ENCODE data around the gene SUMO1. TPM values are rescaled to one million over a fixed set of nuclear protein-coding genes. Genes with fewer than 3 reads are reported as not detected.

The SUMO1 gene
- total and polyA plus RNA-seq, 4 experiments from 2014 or later: 53.2 to 262 (median 98.3) TPM

DNA sequence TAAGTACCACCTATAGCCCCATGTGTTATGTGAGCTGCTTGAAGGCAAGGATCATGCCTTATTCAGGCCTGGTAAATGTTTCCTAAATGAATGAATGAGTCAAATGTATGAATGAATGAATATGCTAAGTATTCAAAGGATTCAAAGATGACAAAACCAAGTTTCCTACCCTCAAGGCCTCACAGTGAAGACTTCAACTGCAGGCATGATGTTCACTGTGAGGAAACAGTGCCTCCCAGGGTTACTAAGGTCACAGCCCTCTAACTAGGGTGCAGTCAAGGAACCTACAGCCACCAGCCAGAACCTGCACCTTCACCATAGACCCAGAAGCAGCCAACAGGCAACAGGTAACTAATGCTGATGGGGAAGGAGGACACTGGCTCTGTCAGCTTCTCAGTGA, 69.3 kb downstream of the SUMO1 start:
- H3K9me3 ChIP-seq (ENCODE audit: control insufficient read depth in 1 of 2, low read length in 2 of 2): no peaks in the 10 kb centered on the region
- H3K4me3 Mint-ChIP-seq: no peak overlapping the region
- peaks cover 9% of the 10 kb centered on the region for H3K4me1 ChIP-seq (ENCODE audit: insufficient read depth, low read length)
- intact Hi-C loops (cut with micrococcal nuclease): no loop called here
- no peaks in the 10 kb centered on the region for H3K27me3 ChIP-seq (ENCODE audit: insufficient read depth, low read length)
- H3K27ac ChIP-seq (ENCODE audit: low read depth, low read length): no peak overlapping the region
- no peaks in the 10 kb centered on the region for H3K36me3 ChIP-seq (ENCODE audit: insufficient read depth, low read length)
- no peaks in the 10 kb centered on the region for H3K27me3 Mint-ChIP-seq
- H3K4me1 Mint-ChIP-seq: peaks cover 4 to 19% (median 10%) of the 10 kb centered on the region in 4 donors
- no peaks in the 10 kb centered on the region for H3K36me3 Mint-ChIP-seq
- POLR2A ChIA-PET (ENCODE audit: partially characterized antibody): no interaction called here
- H3K4me3 ChIP-seq (ENCODE audit: low read length in 2 of 2): no peak overlapping the region
- CTCF ChIA-PET (ENCODE audit: partially characterized antibody): no interaction called here
- H3K9me3 Mint-ChIP-seq: no peaks in the 10 kb centered on the region
- DNase-seq: no peak
- H3K27ac Mint-ChIP-seq: no peak overlapping the region

GRCh38 chr2:202165945-202166344, 72.5 kb downstream of the SUMO1 start:
- H3K36me3 ChIP-seq (ENCODE audit: insufficient read depth, low read length): no peaks in the 10 kb centered on the region
- no peak overlapping the region for H3K4me3 ChIP-seq (ENCODE audit: low read length in 2 of 2)
- Mint-ChIP-seq H3K4me1 (peaks cover 0 to 4% (median 2%) of the 10 kb centered on the region in 4 donors), H3K4me3 (no peak overlapping the region), H3K27me3 (no peaks in the 10 kb centered on the region), H3K36me3 (no peaks in the 10 kb centered on the region), H3K27ac (no peak overlapping the region), H3K9me3 (no peaks in the 10 kb centered on the region)
- no peak overlapping the region for H3K27ac ChIP-seq (ENCODE audit: low read depth, low read length)
- intact Hi-C loops (cut with micrococcal nuclease): no loop called here
- ChIA-PET CTCF (ENCODE audit: partially characterized antibody) (interaction anchor here (1.2 kb wide), 1 partner anchor 305 kb away, joined by 3 read pairs; no protein-coding TSS in a partner anchor), POLR2A (ENCODE audit: partially characterized antibody) (no interaction called here)
- no peak for DNase-seq
- no peaks in the 10 kb centered on the region for H3K27me3 ChIP-seq (ENCODE audit: insufficient read depth, low read length)
- H3K4me1 ChIP-seq (ENCODE audit: insufficient read depth, low read length): no peaks in the 10 kb centered on the region
- no peaks in the 10 kb centered on the region for H3K9me3 ChIP-seq (ENCODE audit: control insufficient read depth in 1 of 2, low read length in 2 of 2)

- no peaks in the 10 kb centered on the region for H3K9me3 Mint-ChIP-seq
- no peak for DNase-seq
- peak overlapping the region in 1 of 7 donors; percentile 1 for H3K27ac Mint-ChIP-seq
- H3K4me1 Mint-ChIP-seq: peaks cover 0 to 4% (median 0%) of the 10 kb centered on the region in 4 donors
- Histone ChIP-seq H3K27me3 (ENCODE audit: insufficient read depth, low read length) (no peaks in the 10 kb centered on the region), H3K27ac (ENCODE audit: low read depth, low read length) (no peak overlapping the region), H3K4me3 (ENCODE audit: low read length in 2 of 2) (no peak overlapping the region), H3K36me3 (ENCODE audit: insufficient read depth, low read length) (no peaks in the 10 kb centered on the region), H3K9me3 (ENCODE audit: control insufficient read depth in 1 of 2, low read length in 2 of 2) (no peaks in the 10 kb centered on the region), H3K4me1 (ENCODE audit: insufficient read depth, low read length) (no peaks in the 10 kb centered on the region)
- no peaks in the 10 kb centered on the region for H3K27me3 Mint-ChIP-seq
- H3K4me3 Mint-ChIP-seq: no peak overlapping the region
- CTCF ChIA-PET (ENCODE audit: partially characterized antibody): interaction anchor here (1.2 kb wide), 1 partner anchor 305 kb away, joined by 3 read pairs; no protein-coding TSS in a partner anchor
- intact Hi-C loops (cut with micrococcal nuclease): no loop called here
- no peaks in the 10 kb centered on the region for H3K36me3 Mint-ChIP-seq
- POLR2A ChIA-PET (ENCODE audit: partially characterized antibody): no interaction called here
These were observed 73.2 kb downstream of the SUMO1 start for GRCh38 chr2:202165208-202165607.

GRCh38 chr2:202164411-202164810, 74.0 kb downstream of the SUMO1 start:
- no peaks in the 10 kb centered on the region for H3K36me3 Mint-ChIP-seq

DNA sequence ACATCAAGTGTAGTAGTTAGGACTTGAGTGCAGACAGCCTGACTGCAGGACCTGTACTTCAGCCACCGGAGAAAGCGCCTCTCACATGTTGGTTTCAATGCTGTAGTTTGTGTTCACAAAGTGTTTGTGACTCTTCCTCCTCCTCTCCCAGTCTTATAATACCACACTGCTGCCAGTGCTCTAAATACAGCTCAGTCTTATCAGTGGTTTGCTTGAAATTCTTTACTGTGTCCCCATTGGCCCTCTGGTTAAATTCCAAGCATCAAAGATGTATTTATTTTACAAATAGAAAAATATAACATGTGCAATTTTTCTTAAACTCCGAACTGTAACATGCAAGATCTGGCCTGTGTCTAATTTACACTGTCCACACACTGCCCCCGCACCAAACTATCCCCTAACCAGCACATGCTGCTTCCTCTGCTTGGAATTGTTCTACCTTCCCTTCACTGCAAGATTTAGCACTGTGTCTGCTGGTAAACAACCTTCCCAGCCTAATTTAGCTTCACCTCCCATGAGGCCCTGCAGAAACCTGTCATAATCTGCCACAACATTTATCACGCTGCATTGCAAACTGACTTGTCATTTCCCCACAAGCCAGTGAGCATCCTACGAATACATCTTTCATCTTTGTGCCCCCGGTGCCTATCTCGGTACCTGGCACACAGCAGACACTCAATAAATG, 77.1 kb downstream of the SUMO1 start:
- Mint-ChIP-seq H3K36me3 (no peaks in the 10 kb centered on the region), H3K27me3 (peaks cover 3 to 4% of the 10 kb centered on the region in 2 donors), H3K9me3 (no peaks in the 10 kb centered on the region), H3K4me1 (peaks cover 0 to 4% (median 0%) of the 10 kb centered on the region in 4 donors), H3K4me3 (no peak overlapping the region), H3K27ac (no peak overlapping the region)
- Histone ChIP-seq H3K27me3 (ENCODE audit: insufficient read depth, low read length) (no peaks in the 10 kb centered on the region), H3K4me1 (ENCODE audit: insufficient read depth, low read length) (no peaks in the 10 kb centered on the region), H3K36me3 (ENCODE audit: insufficient read depth, low read length) (no peaks in the 10 kb centered on the region), H3K27ac (ENCODE audit: low read depth, low read length) (no peak overlapping the region), H3K4me3 (ENCODE audit: low read length in 2 of 2) (no peak overlapping the region), H3K9me3 (ENCODE audit: control insufficient read depth in 1 of 2, low read length in 2 of 2) (no peaks in the 10 kb centered on the region)
- POLR2A ChIA-PET (ENCODE audit: partially characterized antibody): no interaction called here
- intact Hi-C loops (cut with micrococcal nuclease): no loop called here
- DNase-seq: no peak
- CTCF ChIA-PET (ENCODE audit: partially characterized antibody): interaction anchor here (2.2 kb wide), 1 partner anchor 17 kb away, joined by 6 read pairs; no protein-coding TSS in a partner anchor

More at GRCh38 chr2:202164411-202164810, 74.0 kb downstream of the SUMO1 start:
- Mint-ChIP-seq H3K27ac (no peak overlapping the region), H3K4me1 (peaks cover 0 to 4% (median 0%) of the 10 kb centered on the region in 4 donors), H3K4me3 (no peak overlapping the region), H3K27me3 (no peaks in the 10 kb centered on the region), H3K9me3 (no peaks in the 10 kb centered on the region)
- Histone ChIP-seq H3K27me3 (ENCODE audit: insufficient read depth, low read length) (no peaks in the 10 kb centered on the region), H3K27ac (ENCODE audit: low read depth, low read length) (no peak overlapping the region), H3K4me1 (ENCODE audit: insufficient read depth, low read length) (no peaks in the 10 kb centered on the region), H3K36me3 (ENCODE audit: insufficient read depth, low read length) (no peaks in the 10 kb centered on the region), H3K4me3 (ENCODE audit: low read length in 2 of 2) (no peak overlapping the region), H3K9me3 (ENCODE audit: control insufficient read depth in 1 of 2, low read length in 2 of 2) (no peaks in the 10 kb centered on the region)
- ChIA-PET CTCF (ENCODE audit: partially characterized antibody) (interaction anchor here (0.6 kb wide), 1 partner anchor 47 kb away, joined by 3 read pairs; no protein-coding TSS in a partner anchor), POLR2A (ENCODE audit: partially characterized antibody) (no interaction called here)
- no peak for DNase-seq
- intact Hi-C loops (cut with micrococcal nuclease): no loop called here

- Histone ChIP-seq H3K27me3 (ENCODE audit: insufficient read depth, low read length) (no peaks in the 10 kb centered on the region), H3K36me3 (ENCODE audit: insufficient read depth, low read length) (no peaks in the 10 kb centered on the region), H3K9me3 (ENCODE audit: control insufficient read depth in 1 of 2, low read length in 2 of 2) (no peaks in the 10 kb centered on the region), H3K27ac (ENCODE audit: low read depth, low read length) (no peak overlapping the region), H3K4me1 (ENCODE audit: insufficient read depth, low read length) (no peaks in the 10 kb centered on the region), H3K4me3 (ENCODE audit: low read length in 2 of 2) (no peak overlapping the region)
- Mint-ChIP-seq H3K36me3 (no peaks in the 10 kb centered on the region), H3K4me1 (peaks cover 0 to 4% (median 0%) of the 10 kb centered on the region in 4 donors), H3K27me3 (peaks cover 6% of the 10 kb centered on the region in 2 donors), H3K9me3 (no peaks in the 10 kb centered on the region), H3K27ac (no peak overlapping the region), H3K4me3 (no peak overlapping the region)
- no peak for DNase-seq
- intact Hi-C loops (cut with micrococcal nuclease): no loop called here
- POLR2A ChIA-PET (ENCODE audit: partially characterized antibody): no interaction called here
- CTCF ChIA-PET (ENCODE audit: partially characterized antibody): interaction anchor here (1.2 kb wide), 1 partner anchor 299 kb away, joined by 3 read pairs; no protein-coding TSS in a partner anchor
These were observed 79.6 kb downstream of the SUMO1 start for GRCh38 chr2:202158796-202159195.

GRCh38 chr2:202157211-202157990, 81.0 kb downstream of the SUMO1 start:
- peaks cover 0 to 4% (median 0%) of the 10 kb centered on the region in 4 donors for H3K4me1 Mint-ChIP-seq
- peaks cover 0 to 2% (median 0%) of the 10 kb centered on the region in 8 donors for H3K9me3 Mint-ChIP-seq
- intact Hi-C loops (cut with micrococcal nuclease): no loop called here
- H3K9me3 ChIP-seq (ENCODE audit: control insufficient read depth in 1 of 2, low read length in 2 of 2): no peaks in the 10 kb centered on the region
- no peak overlapping the region for H3K4me3 Mint-ChIP-seq
- POLR2A ChIA-PET (ENCODE audit: partially characterized antibody): no interaction called here
- no peak overlapping the region for H3K27ac Mint-ChIP-seq
- H3K27me3 Mint-ChIP-seq: peaks cover 6% of the 10 kb centered on the region in 2 donors
- no peaks in the 10 kb centered on the region for H3K36me3 Mint-ChIP-seq
- no peak overlapping the region for H3K27ac ChIP-seq (ENCODE audit: low read depth, low read length)
- no peaks in the 10 kb centered on the region for H3K27me3 ChIP-seq (ENCODE audit: insufficient read depth, low read length)
- no peaks in the 10 kb centered on the region for H3K36me3 ChIP-seq (ENCODE audit: insufficient read depth, low read length)
- no peak overlapping the region for H3K4me3 ChIP-seq (ENCODE audit: low read length in 2 of 2)
- CTCF ChIA-PET (ENCODE audit: partially characterized antibody): no interaction called here
- DNase-seq: no peak
- no peaks in the 10 kb centered on the region for H3K4me1 ChIP-seq (ENCODE audit: insufficient read depth, low read length)
